CD4-positive, alpha-beta T cell treated with Interleukin-4 for 1 hour (primary cell): ENCODE measurements around the gene PMPCA.
"Not testable (repeated sequence)": the region's sequence is repeated elsewhere in the genome, so short reads cannot be mapped to it uniquely, and the experiment has no call there.

Experiments used
- DNase-seq, 2 donors: peaks; one replicate each; pipeline ENCODE4 v3.0.0-alpha.2; 2020 to 2022

PMPCA gene

GRCh38 chr9:136416427-136416826, 6.0 kb downstream of the PMPCA start:
- DNase-seq: no peak

DNA sequence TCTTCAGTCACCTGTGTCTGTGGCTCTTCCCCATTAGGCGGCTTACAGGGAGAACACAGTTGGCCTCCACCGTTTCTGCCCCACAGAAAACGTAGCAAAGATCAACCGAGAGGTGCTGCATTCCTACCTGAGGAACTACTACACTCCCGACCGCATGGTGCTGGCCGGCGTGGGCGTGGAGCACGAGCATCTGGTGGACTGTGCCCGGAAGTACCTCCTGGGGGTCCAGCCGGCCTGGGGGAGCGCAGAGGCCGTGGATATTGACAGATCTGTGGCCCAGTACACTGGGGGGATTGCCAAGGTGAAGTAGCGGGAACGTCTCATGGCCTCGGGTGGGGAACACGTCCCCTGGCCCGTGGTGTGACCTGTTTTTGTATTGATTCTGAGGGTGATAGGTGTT, 6.5 kb downstream of the PMPCA start:
- no peak for DNase-seq

DNA sequence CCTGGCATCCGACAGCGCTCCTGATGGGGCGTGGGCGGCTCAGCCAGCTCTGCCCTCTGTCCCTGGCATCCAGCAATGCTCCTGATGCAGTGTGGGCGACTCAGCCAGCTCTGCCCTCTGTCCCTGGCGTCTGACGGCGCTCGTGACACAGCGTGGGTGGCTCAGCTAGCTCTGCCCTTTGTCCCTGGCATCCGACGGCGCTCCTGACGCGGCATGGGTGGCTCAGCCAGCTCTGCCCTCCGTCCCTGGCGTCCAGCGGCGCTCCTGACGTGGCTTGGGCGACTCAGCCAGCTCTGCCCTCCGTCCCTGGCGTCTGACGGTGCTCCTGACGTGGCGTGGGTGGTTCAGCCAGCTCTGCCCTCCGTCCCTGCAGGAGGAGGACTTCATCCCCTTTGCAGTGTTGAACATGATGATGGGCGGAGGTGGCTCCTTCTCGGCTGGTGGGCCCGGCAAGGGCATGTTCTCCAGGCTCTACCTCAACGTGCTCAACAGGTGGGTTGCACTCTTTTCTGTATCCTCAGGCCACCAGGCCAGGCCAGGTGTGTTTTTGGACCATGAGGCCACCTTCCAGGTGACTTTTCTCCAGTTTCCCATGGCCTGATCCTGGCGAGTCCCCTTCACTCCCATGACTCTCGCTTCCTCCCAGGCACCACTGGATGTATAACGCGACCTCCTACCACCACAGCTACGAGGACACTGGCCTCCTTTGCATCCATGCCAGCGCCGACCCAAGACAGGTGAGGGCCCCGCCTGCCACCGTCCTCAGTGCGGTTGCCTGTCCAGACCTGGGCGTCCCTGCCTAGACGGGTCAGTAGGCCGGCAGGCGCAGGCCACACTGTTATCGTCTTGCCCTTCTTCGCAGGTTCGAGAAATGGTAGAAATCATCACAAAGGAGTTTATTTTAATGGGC, 8.0 kb downstream of the PMPCA start:
- DNase-seq: no peak

GRCh38 chr9:136419092-136419420, 8.6 kb downstream of the PMPCA start:
- no peak for DNase-seq

DNA sequence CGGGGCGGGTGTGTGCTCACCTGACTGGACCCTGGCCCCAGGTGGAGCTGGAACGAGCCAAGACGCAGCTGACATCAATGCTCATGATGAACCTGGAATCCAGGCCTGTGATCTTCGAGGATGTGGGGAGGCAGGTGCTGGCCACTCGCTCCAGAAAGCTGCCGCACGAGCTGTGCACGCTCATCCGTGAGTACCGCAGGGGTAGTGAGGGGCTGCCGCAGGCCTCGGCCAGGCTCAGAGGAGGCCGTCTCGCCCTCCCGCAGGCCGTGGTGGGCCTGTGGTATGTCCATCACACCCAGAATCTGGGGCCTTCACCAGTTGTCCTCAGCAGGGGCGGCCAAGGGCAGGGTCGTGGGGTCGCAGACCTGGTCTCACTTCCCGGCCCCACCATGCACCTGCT, 11.3 kb downstream of the PMPCA start:
- no peak for DNase-seq

DNA sequence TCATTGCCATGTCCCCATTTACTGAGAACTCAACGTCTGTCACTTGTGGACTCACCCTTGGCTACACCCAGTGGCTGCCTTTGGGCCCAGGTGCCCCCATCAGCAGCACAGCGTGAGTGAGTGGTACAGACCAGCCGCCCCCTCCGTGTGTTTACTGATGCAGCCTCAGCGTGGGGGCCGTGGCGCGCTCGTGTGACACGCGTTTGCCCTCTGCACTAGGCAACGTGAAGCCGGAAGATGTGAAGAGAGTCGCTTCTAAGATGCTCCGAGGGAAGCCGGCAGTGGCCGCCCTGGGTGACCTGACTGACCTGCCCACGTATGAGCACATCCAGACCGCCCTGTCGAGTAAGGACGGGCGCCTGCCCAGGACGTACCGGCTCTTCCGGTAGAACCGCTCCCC, 12.4 kb downstream of the PMPCA start:
- DNase-seq: no peak

GRCh38 chr9:136423432-136424146, 13.1 kb downstream of the PMPCA start:
- DNase-seq: no peak

DNA sequence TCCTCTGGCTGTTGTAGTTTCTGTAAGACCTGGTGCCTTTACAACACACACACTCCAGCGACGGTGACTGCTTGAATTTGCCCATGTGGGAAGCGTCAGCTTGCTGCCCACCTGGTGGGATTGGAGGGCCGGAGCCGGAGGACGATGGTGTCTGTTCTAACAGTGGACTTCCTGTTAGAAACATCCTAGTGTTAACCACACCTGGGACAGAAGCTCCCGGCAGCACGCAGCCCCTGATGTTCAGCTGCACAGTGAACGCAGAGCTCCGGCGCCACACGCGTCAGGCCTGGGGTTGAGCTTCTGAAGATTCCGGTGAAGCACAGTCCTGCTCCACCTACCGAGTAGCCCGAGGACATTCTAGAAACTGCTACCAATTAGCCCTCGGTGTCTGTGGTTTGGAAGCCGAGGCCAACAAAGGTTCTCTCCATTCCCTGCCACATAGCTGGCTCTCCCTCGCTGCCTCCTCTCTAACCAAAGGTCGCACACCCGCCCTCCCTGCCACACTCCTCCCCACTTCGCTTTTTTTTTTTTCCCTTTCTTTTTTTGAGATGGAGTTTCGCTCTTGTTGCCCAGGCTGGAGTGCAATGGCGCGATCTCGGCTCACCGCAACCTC, 14.4 kb downstream of the PMPCA start:
- DNase-seq: no peak

DNA sequence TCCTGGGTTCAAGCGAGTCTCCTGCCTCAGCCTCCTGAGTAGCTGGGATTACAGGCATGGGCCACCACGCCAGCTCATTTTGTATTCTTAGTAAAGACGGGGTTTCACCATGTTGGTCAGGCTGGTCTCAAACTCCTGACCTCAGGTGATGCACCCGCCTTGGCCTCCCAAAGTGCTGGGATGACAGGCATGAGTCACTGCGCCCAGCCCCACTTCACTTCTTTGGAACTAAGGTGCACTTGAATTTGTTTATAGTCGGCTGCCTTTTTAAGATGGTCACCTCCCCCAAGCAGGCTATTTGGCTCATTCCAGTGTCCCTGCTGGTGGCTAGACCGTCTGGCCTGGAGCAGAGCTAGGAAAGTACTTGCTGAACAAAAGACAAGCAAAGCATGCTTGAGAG, 14.9 kb downstream of the PMPCA start:
- DNase-seq: not testable (repeated sequence)

DNA sequence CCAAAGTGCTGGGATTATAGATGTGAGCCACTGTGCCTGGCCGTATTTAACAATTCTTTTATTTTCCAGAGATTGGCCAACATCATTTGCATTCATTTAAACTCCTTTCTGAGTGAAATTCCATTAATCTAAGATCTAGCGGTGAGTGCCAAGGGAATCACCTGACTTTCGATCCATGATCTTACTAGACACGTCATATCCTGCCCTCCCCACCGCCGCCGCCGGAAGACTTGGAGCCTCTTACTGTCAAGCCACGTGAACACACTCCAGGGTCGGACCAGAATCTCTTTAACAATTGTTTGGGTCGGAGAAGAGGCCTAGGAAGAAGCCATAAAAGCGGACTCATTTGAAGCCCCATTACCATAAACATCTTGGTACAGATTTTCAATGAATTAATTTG, 16.3 kb downstream of the PMPCA start:
- DNase-seq: no peak

- no peak for DNase-seq
These were observed 18.7 kb downstream of the PMPCA start for GRCh38 chr9:136429075-136429628.

DNA sequence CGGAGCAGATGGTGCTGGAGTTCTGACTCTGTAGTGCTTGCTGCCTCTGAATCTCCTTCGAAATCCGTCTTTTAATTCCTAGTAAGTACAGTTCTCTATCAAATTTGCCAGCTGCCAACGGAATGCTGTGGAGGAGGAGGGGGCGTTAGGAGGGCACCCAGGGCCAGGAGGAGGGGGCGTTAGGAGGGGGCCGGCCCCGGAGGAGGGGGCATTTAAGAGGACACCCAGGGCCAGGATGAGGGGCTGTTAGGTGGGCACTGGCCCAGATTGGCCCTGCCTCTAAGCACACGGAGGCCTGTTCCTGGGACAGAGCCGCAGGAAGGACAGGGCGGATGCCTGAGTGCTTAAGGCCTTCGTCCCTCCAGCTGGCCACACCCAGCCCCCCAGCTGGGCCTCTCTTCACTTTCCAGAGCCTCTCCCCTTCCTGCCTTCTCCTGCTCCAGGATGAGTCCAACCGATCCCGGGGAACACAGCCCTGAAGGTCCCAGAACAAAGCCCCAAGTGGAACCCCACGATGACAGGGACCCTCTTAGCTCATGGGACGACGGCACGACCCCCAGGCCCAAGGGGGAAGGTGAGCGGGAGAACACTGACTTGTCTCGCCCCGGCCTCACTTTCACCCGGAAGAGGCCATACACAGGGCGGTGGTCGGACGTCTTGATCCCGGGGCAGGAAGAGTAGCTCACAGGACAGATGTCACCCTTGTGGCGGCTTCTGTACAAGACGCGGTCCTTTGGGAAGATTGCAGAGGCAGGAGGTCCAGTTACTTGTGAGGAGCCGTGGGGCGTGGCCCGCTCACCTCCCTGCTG, 19.4 kb downstream of the PMPCA start:
- no peak for DNase-seq

- DNase-seq: no peak
These were observed 20.3 kb downstream of the PMPCA start for GRCh38 chr9:136430588-136431234.

- no peak for DNase-seq
These were observed 21.4 kb downstream of the PMPCA start for GRCh38 chr9:136431782-136432350.

DNA sequence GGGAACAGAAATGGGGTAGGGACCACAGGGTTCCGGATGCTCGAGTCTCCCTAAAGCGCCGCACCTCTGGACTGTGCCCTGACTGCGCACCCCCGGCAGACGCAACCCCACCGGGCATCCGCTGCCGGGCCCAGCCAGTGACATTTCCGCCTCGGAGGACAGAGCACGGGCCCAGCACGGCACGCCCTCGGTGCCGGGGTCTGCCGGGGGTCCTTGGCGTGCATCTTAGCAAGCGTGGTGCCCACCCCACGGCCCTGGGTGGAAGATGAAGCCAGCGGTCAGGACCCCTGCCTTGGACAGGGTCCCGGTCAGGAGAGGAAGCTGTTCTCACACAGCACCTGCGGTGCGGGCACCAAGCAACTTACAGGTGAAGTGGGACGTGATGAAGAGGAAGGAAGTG, 22.1 kb downstream of the PMPCA start:
- no peak for DNase-seq

GRCh38 chr9:136433043-136433715, 22.7 kb downstream of the PMPCA start:
- no peak for DNase-seq

DNA sequence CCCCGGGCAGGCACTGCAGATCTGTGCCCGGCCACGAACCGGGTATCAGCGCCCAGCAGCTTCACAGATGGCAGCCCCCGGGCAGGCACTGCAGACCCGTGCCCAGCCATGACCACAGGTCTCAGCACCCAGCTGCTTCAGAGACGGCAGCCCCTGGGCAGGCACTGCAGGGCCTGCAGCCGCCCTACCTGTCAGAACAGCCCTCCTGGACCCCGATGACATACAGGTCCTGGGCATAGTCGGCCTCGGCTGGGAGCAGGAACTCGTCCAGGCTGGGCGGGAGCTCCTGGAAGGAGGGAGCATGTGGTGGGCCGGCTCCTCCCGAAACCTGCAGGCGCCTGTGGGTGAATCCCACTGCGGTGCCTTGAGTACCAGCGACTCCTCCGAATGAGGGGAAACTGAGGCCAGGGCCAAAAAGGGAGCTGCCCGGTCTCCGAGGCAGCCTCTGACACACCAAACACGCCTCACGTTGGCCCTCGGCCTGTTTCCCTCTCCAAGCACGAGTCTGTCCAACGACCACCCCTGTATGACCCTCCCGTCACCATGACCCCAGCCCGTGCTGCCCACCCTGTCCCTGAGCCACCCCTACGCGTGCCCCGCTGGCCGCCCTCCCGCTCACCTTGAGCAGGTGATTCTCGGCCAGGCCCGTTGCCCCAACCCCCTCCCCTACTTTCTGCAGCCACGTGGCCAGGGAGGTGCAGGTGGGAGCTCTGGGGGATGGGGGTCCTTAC, 23.6 kb downstream of the PMPCA start:
- DNase-seq: no peak

GRCh38 chr9:136434580-136435169, 24.2 kb downstream of the PMPCA start:
- DNase-seq: no peak

DNA sequence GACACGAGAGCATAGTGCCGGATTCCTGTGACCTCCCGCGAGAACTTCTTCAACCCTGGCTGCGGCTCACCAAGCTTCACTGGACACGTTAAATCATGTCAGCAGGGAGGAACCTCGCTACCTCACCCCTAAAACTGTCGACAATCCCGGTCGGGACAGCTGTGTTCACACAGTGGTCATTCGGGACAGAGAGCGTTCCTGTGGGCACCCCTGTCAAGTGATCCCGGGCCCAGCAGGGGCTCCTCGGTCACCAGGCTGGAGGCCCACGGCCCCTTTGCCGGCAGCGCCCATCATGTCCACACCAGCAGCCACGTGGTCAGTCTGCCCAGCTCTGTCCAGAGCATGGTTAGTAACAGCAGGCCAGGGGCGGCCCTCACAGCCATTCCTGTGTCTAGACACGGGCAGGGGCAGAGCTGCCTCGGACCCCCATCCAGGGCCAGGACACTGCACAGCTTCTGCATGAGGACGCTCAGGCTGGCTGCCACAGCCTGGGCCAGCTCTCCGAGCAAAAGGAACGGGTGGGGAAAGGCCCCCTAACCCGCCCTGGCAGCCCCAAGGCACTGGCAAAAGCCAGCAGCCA, 25.7 kb downstream of the PMPCA start:
- no peak for DNase-seq

- DNase-seq: no peak
These were observed 27.0 kb downstream of the PMPCA start for GRCh38 chr9:136437430-136437829.
